RPMI8226 (cell line): ENCODE results near the gene C14orf119.
"Not testable (repeated sequence)": the region's sequence is repeated elsewhere in the genome, so short reads cannot be mapped to it uniquely, and the experiment has no call there.

Experiments
- DNase-seq: peaks from one replicate; pipeline ENCODE4 v3.0.0-alpha.2; 2015

The C14orf119 gene

DNA sequence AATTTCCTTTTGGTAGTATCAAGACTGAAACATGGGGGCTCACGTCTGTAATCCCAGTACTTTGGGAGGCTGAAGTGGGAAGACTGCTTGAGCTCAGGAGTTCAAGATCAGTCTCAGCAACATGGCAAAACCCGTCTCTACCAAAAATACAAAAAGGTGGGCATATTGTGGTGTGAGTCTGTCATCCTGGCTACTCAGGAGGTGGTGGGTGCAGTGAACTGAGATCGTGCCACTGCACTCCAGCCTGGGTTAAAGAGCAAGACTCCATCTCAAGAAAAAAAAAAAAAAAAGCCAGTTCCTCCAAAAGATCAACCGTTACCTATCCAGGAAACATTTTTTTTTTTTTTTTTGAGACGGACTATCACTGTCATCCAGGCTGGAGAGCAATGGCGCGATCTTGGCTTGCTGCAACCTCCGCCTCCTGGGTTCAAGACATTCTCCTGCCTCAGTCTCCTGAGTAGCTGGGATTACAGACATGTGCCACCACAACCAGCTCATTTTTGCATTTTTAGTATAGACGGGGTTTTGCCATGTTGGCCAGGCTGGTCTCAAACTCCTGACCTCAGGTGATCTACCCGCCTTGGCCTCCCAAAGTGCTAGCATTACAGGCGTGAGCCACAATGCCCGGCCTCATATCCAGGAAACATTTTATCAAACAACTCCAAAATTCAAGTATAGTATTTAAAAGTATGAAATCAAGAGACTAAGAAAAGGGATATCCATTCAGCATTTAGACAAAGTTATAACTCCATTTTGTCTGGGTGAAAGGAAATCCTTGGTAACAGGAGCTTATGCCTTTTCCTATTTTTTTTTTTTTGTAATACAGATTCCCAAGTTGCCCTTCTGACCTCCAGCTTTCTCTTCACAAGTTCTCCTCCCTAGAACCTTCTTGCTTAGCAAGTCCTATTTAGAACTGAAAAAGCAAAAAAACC lies 3.7 kb upstream of the C14orf119 start:
- no peak for DNase-seq

GRCh38 chr14:23093104-23093503 lies 2.2 kb upstream of the C14orf119 start:
- DNase-seq = no peak

- no peak for DNase-seq
Observed at GRCh38 chr14:23093526-23093925, 1.8 kb upstream of the C14orf119 start.

DNA sequence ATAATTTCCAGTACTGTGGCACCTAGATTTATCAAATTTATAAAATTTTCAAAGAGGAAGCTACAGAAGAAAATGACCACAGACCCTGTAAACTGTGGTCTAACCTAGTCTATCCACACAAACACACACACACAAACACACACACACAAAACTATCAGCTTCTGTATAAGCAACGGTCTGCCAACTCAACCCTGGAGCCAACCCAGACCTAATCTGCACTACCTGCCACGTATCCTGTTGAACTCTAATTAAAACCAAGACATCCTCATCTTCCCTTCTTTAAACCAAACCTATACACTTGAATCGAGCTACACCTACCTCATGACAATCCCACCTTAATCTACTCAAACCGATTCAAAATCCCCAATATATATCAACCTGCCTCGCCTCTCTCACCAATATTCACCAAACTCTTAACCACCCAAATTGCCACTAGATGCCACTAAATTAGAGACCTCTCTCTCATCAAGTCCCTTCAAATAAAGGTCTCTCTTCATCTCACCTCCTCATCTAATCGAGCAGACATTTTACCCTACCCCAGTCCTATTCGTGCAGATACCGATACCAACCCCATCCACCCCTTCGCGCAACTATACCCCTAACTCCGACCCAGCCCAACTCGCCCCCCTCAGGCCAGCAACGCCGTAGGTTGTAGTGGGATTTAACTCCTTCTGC lies 1.2 kb upstream of the C14orf119 start:
- DNase-seq = no peak

- DNase-seq = peak; percentile 80
Observed at GRCh38 chr14:23094666-23095195, 574 bp upstream of the C14orf119 start, which contains the start of gene ACIN1. TSS of gene ACIN1 (minus strand) at chr14:23095136. CDS start at chr14:23095112, 24 bp downstream.

DNA sequence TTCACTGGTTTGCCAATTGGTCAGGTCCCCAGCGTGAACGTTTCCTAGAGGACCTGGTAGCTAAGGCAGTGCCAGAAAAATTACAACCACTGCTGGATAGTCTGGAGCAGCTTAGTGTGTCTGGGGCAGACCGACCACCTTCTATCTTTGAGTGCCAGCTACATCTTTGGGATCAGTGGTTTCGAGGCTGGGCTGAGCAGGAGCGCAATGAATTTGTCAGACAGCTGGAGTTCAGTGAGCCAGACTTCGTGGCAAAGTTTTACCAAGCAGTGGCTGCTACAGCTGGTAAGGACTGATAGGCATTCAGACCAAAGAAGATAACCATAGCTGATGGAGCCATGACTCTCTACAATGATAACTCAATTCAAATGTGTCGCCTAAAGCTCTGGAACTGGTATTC lies 2.5 kb downstream of the C14orf119 start:
- no peak for DNase-seq

- no peak for DNase-seq
Observed at GRCh38 chr14:23099212-23099861, 4.0 kb downstream of the C14orf119 start.

- no peak for DNase-seq
Observed at GRCh38 chr14:23101213-23101970, 6.1 kb downstream of the C14orf119 start.

DNA sequence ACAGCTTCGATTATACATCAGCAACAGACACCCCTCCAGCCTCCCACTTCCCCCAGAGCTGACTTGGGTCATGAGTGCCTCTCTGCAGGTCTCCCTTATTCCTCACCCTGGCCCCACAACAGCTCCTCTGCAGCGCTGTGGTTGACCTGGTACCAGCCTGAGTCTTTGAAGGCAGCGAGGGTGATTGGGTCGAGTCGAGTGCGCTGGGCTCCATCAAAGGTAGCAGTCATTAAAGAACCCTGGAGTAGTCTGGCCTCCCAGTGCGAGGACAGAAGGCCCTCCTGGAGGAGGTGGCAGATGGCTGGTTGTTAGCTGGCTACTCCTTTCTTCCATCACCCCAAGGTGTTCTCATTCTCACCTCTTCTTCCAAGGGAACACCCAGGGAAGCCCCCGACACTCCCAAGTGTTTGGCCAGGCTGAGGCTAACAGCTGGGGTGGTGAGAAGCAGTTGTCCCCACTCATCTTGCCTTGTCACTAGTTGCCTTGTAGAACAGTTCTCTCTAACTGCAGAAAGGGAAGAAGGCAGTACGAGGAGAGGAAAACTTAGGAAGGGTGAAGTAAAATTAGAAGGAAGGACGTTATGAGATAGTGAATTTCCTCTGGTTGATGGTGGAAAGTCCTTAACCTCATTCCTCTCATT lies 6.8 kb downstream of the C14orf119 start:
- DNase-seq = no peak

DNA sequence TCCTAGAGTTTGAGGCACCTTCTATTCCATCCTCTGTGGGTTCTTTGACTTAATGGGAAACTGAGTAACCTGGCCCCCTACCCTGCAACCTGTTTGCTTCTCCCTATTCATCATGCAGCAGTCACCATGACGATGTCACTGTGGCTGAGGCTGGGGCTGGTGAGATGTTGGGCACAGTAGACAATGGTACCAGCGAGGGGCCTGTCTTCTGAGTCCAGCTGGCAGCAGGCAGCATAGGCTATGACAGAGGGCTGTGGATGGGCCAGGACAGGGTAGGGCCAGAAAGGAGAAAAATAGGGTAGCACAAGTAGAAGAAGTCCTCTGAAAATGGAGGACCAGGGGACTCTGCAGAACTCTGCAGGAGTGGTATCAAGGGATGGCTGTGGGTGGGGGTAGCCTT lies 7.5 kb downstream of the C14orf119 start:
- DNase-seq = no peak

GRCh38 chr14:23103581-23103980 lies 8.3 kb downstream of the C14orf119 start:
- DNase-seq = no peak

- DNase-seq = no peak
Observed at GRCh38 chr14:23104070-23104590, 8.8 kb downstream of the C14orf119 start.

DNA sequence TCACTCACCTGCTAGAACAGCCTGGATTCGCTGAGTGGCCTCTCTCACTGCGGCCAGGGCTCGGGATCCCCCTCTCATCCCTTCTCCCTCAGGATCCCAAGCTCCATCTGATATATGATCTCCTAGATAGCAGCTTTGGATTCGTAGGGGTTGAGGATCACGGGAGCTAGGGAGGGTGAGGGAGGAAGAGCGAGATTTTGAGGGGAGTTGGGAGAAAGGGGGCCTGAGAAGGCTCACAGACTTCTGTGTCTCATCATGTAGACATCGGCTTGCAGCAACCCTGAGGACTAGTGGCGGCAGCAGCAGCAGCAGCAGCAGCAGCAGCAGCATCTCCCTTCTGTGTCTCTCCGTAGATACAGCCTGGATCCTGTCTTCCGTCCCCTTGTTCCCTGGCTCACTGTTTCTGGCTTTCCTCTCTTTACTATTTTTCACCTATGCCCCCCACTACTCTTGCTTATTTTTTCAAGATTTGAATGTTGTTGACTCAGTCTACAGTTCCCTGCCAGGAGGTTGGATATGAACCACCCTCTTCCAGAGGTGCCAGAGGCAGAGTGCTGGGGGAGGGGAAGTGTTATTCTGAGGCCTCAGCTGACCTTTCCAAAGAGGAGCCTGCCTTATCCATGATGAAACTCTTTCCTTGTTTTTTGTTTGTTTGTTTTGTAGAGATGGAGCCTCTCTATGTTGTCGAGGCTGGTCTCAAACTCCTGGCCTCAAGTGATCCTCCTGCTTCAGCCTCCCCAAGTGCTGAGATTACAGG lies 9.5 kb downstream of the C14orf119 start, which contains the start of gene CIROP:
TSS of gene CIROP (minus strand) at position 399 of the 757 bp plus-strand sequence. CDS start at position 330, 69 bp downstream.
- no peak for DNase-seq

GRCh38 chr14:23105348-23105824 lies 10.1 kb downstream of the C14orf119 start:
- DNase-seq = no peak

DNA sequence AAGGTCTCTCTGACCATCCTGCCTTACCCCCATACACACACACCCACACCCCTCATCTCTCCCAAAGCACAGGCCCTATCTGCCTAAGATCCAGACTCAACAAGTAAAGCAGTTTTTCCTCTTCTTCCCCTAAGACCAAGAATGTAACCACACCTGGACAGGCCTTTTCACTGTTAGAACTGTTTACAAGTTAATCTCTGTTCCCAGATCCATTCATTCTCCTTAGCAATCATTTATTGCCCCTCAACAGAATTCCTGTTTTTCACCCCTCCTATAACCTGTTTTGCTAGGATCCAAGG lies 11.4 kb downstream of the C14orf119 start:
- no peak for DNase-seq

DNA sequence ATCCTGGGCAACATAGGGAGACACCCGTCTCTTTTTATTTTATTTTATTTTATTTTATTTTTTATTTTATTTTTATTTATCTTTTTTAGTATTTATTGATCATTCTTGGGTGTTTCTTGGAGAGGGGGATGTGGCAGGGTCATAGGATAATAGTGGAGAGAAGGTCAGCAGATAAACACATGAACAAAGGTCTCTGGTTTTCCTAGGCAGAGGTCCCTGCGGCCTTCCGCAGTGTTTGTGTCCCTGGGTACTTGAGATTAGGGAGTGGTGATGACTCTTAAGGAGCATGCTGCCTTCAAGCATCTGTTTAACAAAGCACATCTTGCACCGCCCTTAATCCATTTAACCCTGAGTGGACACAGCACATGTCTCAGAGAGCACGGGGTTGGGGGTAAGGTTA lies 12.3 kb downstream of the C14orf119 start:
- DNase-seq = not testable (repeated sequence)

GRCh38 chr14:23108169-23108568 lies 12.9 kb downstream of the C14orf119 start:
- not testable (repeated sequence) for DNase-seq

DNA sequence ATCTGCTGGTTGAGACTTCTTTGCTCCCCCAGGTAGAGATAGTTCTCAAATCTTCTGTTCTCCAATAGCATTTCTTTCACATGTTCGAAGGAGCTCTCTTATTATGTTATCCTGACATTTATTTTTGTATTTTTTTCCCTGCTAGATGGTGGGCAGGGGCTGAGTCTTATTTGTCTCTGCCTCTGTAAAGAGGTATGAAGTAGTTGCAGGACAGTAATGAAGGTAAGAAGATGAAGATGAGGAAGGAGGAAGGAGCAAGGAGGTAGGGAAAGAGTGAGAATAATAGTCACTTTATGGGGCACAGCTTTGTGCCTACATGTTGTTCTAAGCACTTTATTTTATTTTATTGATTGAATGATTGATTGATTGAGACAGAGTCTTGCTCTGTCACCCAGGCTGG lies 14.5 kb downstream of the C14orf119 start:
- no peak for DNase-seq

- DNase-seq = no peak
Observed at GRCh38 chr14:23110579-23111365, 15.5 kb downstream of the C14orf119 start.
